Skeletal muscle satellite cell (primary cell): ENCODE results near the gene ASPDH.

Experiments
- H3K27me3 ChIP-seq: 2 replicates; pipeline ENCODE4 v1.7.0; 2013; ENCODE audit warnings: low read length; ENCODE audit not compliant: control insufficient read depth, insufficient read depth
- H3K36me3 ChIP-seq: 2 replicates; pipeline ENCODE4 v1.7.0; 2013; ENCODE audit warnings: mild to moderate bottlenecking, control low read depth, low read length; ENCODE audit not compliant: insufficient read depth
- H3K4me1 ChIP-seq: 2 replicates; pipeline ENCODE4 v1.7.0; 2013; ENCODE audit warnings: low read length; ENCODE audit not compliant: control insufficient read depth, insufficient read depth
- H3K4me2 ChIP-seq: 2 replicates; pipeline ENCODE4 v1.7.0; 2013; ENCODE audit warnings: mild to moderate bottlenecking, low read length
- H3K4me3 ChIP-seq: 2 replicates; pipeline ENCODE4 v1.7.0; 2013; ENCODE audit warnings: low read length
- H3K9ac ChIP-seq: 2 replicates; pipeline ENCODE4 v1.7.0; 2013; ENCODE audit warnings: mild to moderate bottlenecking, low read depth, low read length, moderate library complexity
- H3K9me3 ChIP-seq: replicated peaks from 2 replicates; pipeline ENCODE4 v1.7.0; 2013; ENCODE audit warnings: mild to moderate bottlenecking, control low read depth, low read length

Gene ASPDH

GRCh38 chr19:50489461-50490011 lies 24.2 kb downstream of the ASPDH start:
- Histone ChIP-seq H3K27me3 (peaks cover 58% of the 10 kb centered on the region), H3K4me3 (no peak overlapping the region), H3K4me2 (no peak overlapping the region), H3K36me3 (no peaks in the 10 kb centered on the region), H3K9me3 (no peaks in the 10 kb centered on the region), H3K4me1 (no peaks in the 10 kb centered on the region), H3K9ac (no peak overlapping the region)

- no peaks in the 10 kb centered on the region for H3K9me3 ChIP-seq
- peaks cover 54% of the 10 kb centered on the region for H3K27me3 ChIP-seq
- no peaks in the 10 kb centered on the region for H3K36me3 ChIP-seq
- H3K4me3 ChIP-seq, result no peak overlapping the region
- H3K4me1 ChIP-seq, result no peaks in the 10 kb centered on the region
- no peak overlapping the region for H3K4me2 ChIP-seq
- no peak overlapping the region for H3K9ac ChIP-seq
These were observed 25.1 kb downstream of the ASPDH start for GRCh38 chr19:50488389-50489194.

- no peaks in the 10 kb centered on the region for H3K4me1 ChIP-seq
- H3K36me3 ChIP-seq, result peaks cover 4% of the 10 kb centered on the region
- H3K4me3 ChIP-seq, result no peak overlapping the region
- no peaks in the 10 kb centered on the region for H3K9me3 ChIP-seq
- H3K9ac ChIP-seq, result no peak overlapping the region
- H3K27me3 ChIP-seq, result peaks cover 45% of the 10 kb centered on the region
- H3K4me2 ChIP-seq, result no peak overlapping the region
These were observed 26.7 kb downstream of the ASPDH start for GRCh38 chr19:50486823-50487515.

- no peaks in the 10 kb centered on the region for H3K9me3 ChIP-seq
- no peak overlapping the region for H3K4me3 ChIP-seq
- no peak overlapping the region for H3K4me2 ChIP-seq
- no peaks in the 10 kb centered on the region for H3K4me1 ChIP-seq
- H3K9ac ChIP-seq, result no peak overlapping the region
- peaks cover 31% of the 10 kb centered on the region for H3K27me3 ChIP-seq
- H3K36me3 ChIP-seq, result peaks cover 4% of the 10 kb centered on the region
These were observed 28.3 kb downstream of the ASPDH start for GRCh38 chr19:50485284-50485955.

- H3K36me3 ChIP-seq, result peaks cover 13% of the 10 kb centered on the region
These were observed 30.8 kb downstream of the ASPDH start for GRCh38 chr19:50482916-50483315.

GRCh38 chr19:50482271-50482855 lies 31.4 kb downstream of the ASPDH start:
- H3K27me3 ChIP-seq, result peaks cover 11% of the 10 kb centered on the region
- H3K9me3 ChIP-seq, result no peaks in the 10 kb centered on the region
- H3K4me1 ChIP-seq, result peaks cover 4% of the 10 kb centered on the region
- H3K4me2 ChIP-seq, result no peak overlapping the region
- no peak overlapping the region for H3K4me3 ChIP-seq
- no peak overlapping the region for H3K9ac ChIP-seq
- peaks cover 13% of the 10 kb centered on the region for H3K36me3 ChIP-seq

More at GRCh38 chr19:50482916-50483315, 30.8 kb downstream of the ASPDH start:
- Histone ChIP-seq H3K9me3 (no peaks in the 10 kb centered on the region), H3K9ac (no peak overlapping the region), H3K4me2 (no peak overlapping the region), H3K4me3 (no peak overlapping the region), H3K27me3 (peaks cover 16% of the 10 kb centered on the region), H3K4me1 (no peaks in the 10 kb centered on the region)

- H3K4me3 ChIP-seq, result no peak overlapping the region
- H3K9me3 ChIP-seq, result no peaks in the 10 kb centered on the region
- H3K27me3 ChIP-seq, result peaks cover 3% of the 10 kb centered on the region
- peaks cover 13% of the 10 kb centered on the region for H3K36me3 ChIP-seq
- H3K9ac ChIP-seq, result no peak overlapping the region
- no peak overlapping the region for H3K4me2 ChIP-seq
- peaks cover 7% of the 10 kb centered on the region for H3K4me1 ChIP-seq
These were observed 32.2 kb downstream of the ASPDH start for GRCh38 chr19:50481351-50482149.

- Histone ChIP-seq H3K9me3 (no peaks in the 10 kb centered on the region), H3K4me2 (no peak overlapping the region), H3K4me1 (peaks cover 7% of the 10 kb centered on the region), H3K9ac (no peak overlapping the region), H3K4me3 (no peak overlapping the region), H3K36me3 (peaks cover 13% of the 10 kb centered on the region), H3K27me3 (no peaks in the 10 kb centered on the region)
These were observed 33.2 kb downstream of the ASPDH start for GRCh38 chr19:50480281-50481111.

GRCh38 chr19:50479761-50480251 lies 33.9 kb downstream of the ASPDH start:
- H3K4me2 ChIP-seq, result no peak overlapping the region
- no peak overlapping the region for H3K4me3 ChIP-seq
- no peaks in the 10 kb centered on the region for H3K27me3 ChIP-seq
- no peaks in the 10 kb centered on the region for H3K9me3 ChIP-seq
- peaks cover 13% of the 10 kb centered on the region for H3K36me3 ChIP-seq
- peaks cover 7% of the 10 kb centered on the region for H3K4me1 ChIP-seq
- no peak overlapping the region for H3K9ac ChIP-seq
